SK-N-SH (cell line): ENCODE results near the gene OR12D3. TPM values are rescaled to one million over a fixed set of nuclear protein-coding genes. Genes with fewer than 3 reads are reported as not detected.

Source experiments
- CTCF ChIA-PET: fragments of 300-600, 350-600 bp; formaldehyde crosslinking; extraction: SDS; loops from one replicate; lab custom pipeline; 2021; lab: Yijun Ruan, JAX
- POLR2A ChIA-PET: fragments of 350-600 bp; sonication (Branson Sonifier 250); formaldehyde crosslinking; extraction: SDS; loops from one replicate; lab custom pipeline; 2020; ENCODE audit warnings: antibody characterized with exemption, inconsistent platforms; lab: Yijun Ruan, JAX
- DNase-seq: peaks from one replicate; pipeline ENCODE4 v3.0.0; 2012
- H2AFZ ChIP-seq: fragments of 200-600 bp; sonication (generic); 2 replicates; pipeline ENCODE4 v1.8.1; 2016; ENCODE audit warnings: antibody characterized with exemption, mild to moderate bottlenecking, low read depth
- H3F3A ChIP-seq: fragments of 200-600 bp; sonication (generic); replicated peaks from 2 replicates; pipeline ENCODE3; 2016; ENCODE audit warnings: antibody characterized with exemption, mild to moderate bottlenecking; ENCODE audit not compliant: insufficient read depth
- H3K27ac ChIP-seq, 2 experiments: fragments of 200-500 bp in 1 of 2; fragments of 200-600 bp in 1 of 2; sonication (Bioruptor generic) in 1 of 2; sonication (generic), shearing (Covaris generic) in 1 of 2; 2 replicates each; pipeline versions ENCODE4 v1.5.1 to v1.6.1; 2014 to 2016; ENCODE audit warnings: low read depth in 2 of 2, inconsistent platforms in 1 of 2, low read length in 1 of 2, mild to moderate bottlenecking in 1 of 2, mixed read lengths in 1 of 2
- H3K27me3 ChIP-seq: fragments of 200-600 bp; sonication (generic), shearing (Covaris generic); 2 replicates; pipeline ENCODE4 v1.6.1; 2016; ENCODE audit warnings: mixed run types; ENCODE audit not compliant: insufficient read depth
- H3K36me3 ChIP-seq, 2 experiments: fragments of 200-500 bp in 1 of 2; fragments of 200-600 bp in 1 of 2; sonication (Bioruptor generic) in 1 of 2; sonication (generic) in 1 of 2; replicated peaks in 1 of 2; 2 replicates each; pipeline versions ENCODE3 to v1.5.1; 2014 to 2016; ENCODE audit warnings: low read length in 1 of 2, mild to moderate bottlenecking in 1 of 2; ENCODE audit not compliant: insufficient read depth in 2 of 2, control insufficient read depth in 1 of 2
- H3K4me1 ChIP-seq, 2 experiments: fragments of 200-500 bp in 1 of 2; fragments of 200-600 bp in 1 of 2; sonication (Bioruptor generic) in 1 of 2; sonication (generic), shearing (Covaris generic) in 1 of 2; 2 replicates each; pipeline versions ENCODE4 v1.5.1 to v1.6.1; 2014 to 2016; ENCODE audit warnings: low read depth in 1 of 2, low read length in 1 of 2, mixed run types in 1 of 2; ENCODE audit not compliant: insufficient read depth in 2 of 2, control insufficient read depth in 1 of 2
- H3K4me2 ChIP-seq: fragments of 200-600 bp; sonication (generic), shearing (Covaris generic); 2 replicates; pipeline ENCODE4 v1.6.1; 2017; ENCODE audit warnings: mixed run types
- H3K4me3 ChIP-seq, 2 experiments: fragments of 200-500 bp in 1 of 2; fragments of 200-600 bp in 1 of 2; sonication (Bioruptor generic) in 1 of 2; sonication (generic), shearing (Covaris generic) in 1 of 2; 2 replicates each; pipeline versions ENCODE4 v1.5.1 to v1.8.1; 2014 to 2016; ENCODE audit warnings: low read depth in 2 of 2, inconsistent platforms in 1 of 2, low read length in 1 of 2, mild to moderate bottlenecking in 1 of 2, mixed read lengths in 1 of 2, moderate library complexity in 1 of 2
- H3K79me2 ChIP-seq: fragments of 200-600 bp; sonication (generic); 2 replicates; pipeline ENCODE4 v1.8.1; 2017; ENCODE audit warnings: mild to moderate bottlenecking; ENCODE audit not compliant: insufficient read depth
- H3K9ac ChIP-seq: fragments of 200-600 bp; sonication (generic); 2 replicates; pipeline ENCODE4 v1.6.1; 2017; ENCODE audit warnings: mixed run types
- H3K9me2 ChIP-seq: fragments of 200-600 bp; sonication (generic); 2 replicates; pipeline ENCODE4 v1.6.1; 2017; ENCODE audit warnings: mixed run types
- H3K9me3 ChIP-seq: fragments of 200-600 bp; sonication (generic); 2 replicates; pipeline ENCODE4 v1.6.1; 2017; ENCODE audit warnings: mixed run types, mild to moderate bottlenecking, moderate library complexity
- H4K20me1 ChIP-seq: fragments of 200-600 bp; sonication (generic); 2 replicates; pipeline ENCODE4 v1.6.1; 2017; ENCODE audit warnings: mild to moderate bottlenecking, mixed run types; ENCODE audit not compliant: insufficient read depth
- ELF1 ChIP-seq: IDR thresholded peaks from 2 replicates; pipeline ENCODE4 v1.4.0; 2012
- EP300 ChIP-seq, 2 experiments: IDR thresholded peaks; 2 replicates each; pipeline versions ENCODE4 v1.4.0 to v1.6.1; 2012; ENCODE audit warnings: borderline replicate concordance in 1 of 2, low read depth in 1 of 2, low read length in 1 of 2
- EZH2phosphoT487 ChIP-seq: fragments of 200-600 bp; sonication (generic); IDR thresholded peaks from 2 replicates; pipeline ENCODE4 v1.6.1; 2017; ENCODE audit warnings: low read depth, mixed run types, mild to moderate bottlenecking, antibody characterized with exemption, moderate library complexity, borderline replicate concordance
- FOXJ3 ChIP-seq: sonication (generic); formaldehyde crosslinking; IDR thresholded peaks from 2 replicates; pipeline ENCODE4 v1.5.1; 2020; ENCODE audit warnings: mild to moderate bottlenecking, missing genetic modification reagents
- FOXM1 ChIP-seq: IDR thresholded peaks from 2 replicates; pipeline ENCODE4 v1.4.0; 2012; ENCODE audit warnings: low read depth, mild to moderate bottlenecking
- GABPA ChIP-seq: IDR thresholded peaks from 2 replicates; pipeline ENCODE4 v1.4.0; 2012; ENCODE audit warnings: low read depth, mild to moderate bottlenecking
- GATA2 ChIP-seq: sonication (generic); formaldehyde crosslinking; IDR thresholded peaks from 2 replicates; pipeline ENCODE4 v1.5.0; 2020; ENCODE audit warnings: mild to moderate bottlenecking, missing genetic modification reagents
- JUND ChIP-seq: IDR thresholded peaks from 2 replicates; pipeline ENCODE4 v1.4.0; 2012
- MEF2A ChIP-seq: IDR thresholded peaks from 2 replicates; pipeline ENCODE4 v1.4.0; 2012; ENCODE audit warnings: low read depth, borderline replicate concordance
- NFIC ChIP-seq: IDR thresholded peaks from 2 replicates; pipeline ENCODE4 v1.4.0; 2012; ENCODE audit warnings: borderline replicate concordance
- PBX3 ChIP-seq: IDR thresholded peaks from 2 replicates; pipeline ENCODE4; 2012
- RCOR1 ChIP-seq: fragments of 150-350 bp; IDR thresholded peaks from 2 replicates; pipeline ENCODE4 v1.6.1; 2017; ENCODE audit warnings: antibody characterized with exemption, low read length
- RFX5 ChIP-seq: IDR thresholded peaks from 2 replicates; pipeline ENCODE4 v1.6.1; 2012; ENCODE audit warnings: mild to moderate bottlenecking, improper control_type of control experiment, low read length
- RXRA ChIP-seq: IDR thresholded peaks from 2 replicates; pipeline ENCODE4 v1.4.0; 2012; ENCODE audit warnings: low read depth, mild to moderate bottlenecking, borderline replicate concordance
- SIN3A ChIP-seq: IDR thresholded peaks from 2 replicates; pipeline ENCODE4 v1.6.1; 2012; ENCODE audit warnings: low read depth, mild to moderate bottlenecking, low read length, moderate library complexity, borderline replicate concordance
- USF1 ChIP-seq: IDR thresholded peaks from 2 replicates; pipeline ENCODE4 v1.4.0; 2012; ENCODE audit warnings: low read depth, borderline replicate concordance
- WGBS: methylation state at CpG from one replicate; pipeline ENCODE4 v1.1.6; 2017; ENCODE audit warnings: low lambda C conversion rate; 5-methylcytosine and 5-hydroxymethylcytosine counted together
- polyA plus RNA-seq, 3 experiments: library from polyadenylated mRNA; depleted of rRNA; stranded (reverse); fragments of >200 nt; gene quantifications; 2 replicates each; pipeline ENCODE4 v1.2.3, GENCODE V29; 2012
- TF ChIP-seq, protein P1 (sequence below): IDR thresholded peaks from 2 replicates; pipeline ENCODE4 v1.4.0; 2012; ENCODE audit warnings: low read depth, borderline replicate concordance
- TF ChIP-seq, protein P2 (sequence below): IDR thresholded peaks from 2 replicates; pipeline ENCODE4 v1.4.0; 2012; ENCODE audit warnings: low read depth
- TF ChIP-seq, protein P3 (sequence below): fragments of 200-600 bp; sonication (generic); IDR thresholded peaks from 2 replicates; pipeline ENCODE4 v1.6.1; 2017; ENCODE audit warnings: antibody characterized with exemption, mild to moderate bottlenecking, moderate library complexity

OR12D3 gene
- polyA plus RNA-seq, 1 of the 3 experiments (the other 2 are of a cell fraction): not detected

GRCh38 chr6:29424168-29424567 is 49.1 kb upstream of the OR12D3 start:
- ChIA-PET POLR2A (no interaction called here), CTCF (no interaction called here)

DNA sequence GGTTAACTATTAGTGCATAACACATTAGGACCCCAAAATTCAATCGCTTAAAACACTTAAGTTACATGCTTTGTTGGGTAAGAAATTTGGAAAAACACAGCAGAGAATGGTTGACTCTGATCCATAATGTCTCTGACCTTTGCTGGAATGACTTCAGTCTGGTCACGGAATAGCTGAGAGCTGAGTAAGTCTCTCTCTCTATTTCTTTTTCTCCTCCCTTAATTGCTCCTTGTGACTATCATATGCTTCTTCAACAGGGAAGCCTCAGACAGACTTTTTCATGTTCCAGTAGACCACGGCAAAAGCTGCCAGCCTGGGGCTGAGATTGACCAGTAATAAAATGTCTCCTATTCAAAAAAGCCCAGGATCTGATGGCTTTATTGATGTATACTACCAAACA is 44.4 kb upstream of the OR12D3 start:
- Histone ChIP-seq H3K9me3 (no peaks in the 10 kb centered on the region), H4K20me1 (no peaks in the 10 kb centered on the region), H3K79me2 (no peaks in the 10 kb centered on the region), H3K27ac (no peak overlapping the region), H3K4me1 (no peaks in the 10 kb centered on the region), H2AFZ (no peak overlapping the region), H3F3A (no peaks in the 10 kb centered on the region), H3K9me2 (no peaks in the 10 kb centered on the region), H3K4me2 (no peak overlapping the region), H3K36me3 (no peaks in the 10 kb centered on the region), H3K27me3 (peaks cover 6% of the 10 kb centered on the region), H3K9ac (no peak overlapping the region), H3K4me3 (no peak overlapping the region)
- no peak for DNase-seq
- ChIA-PET CTCF (no interaction called here), POLR2A (no interaction called here)
- 3% methylated on average over 3 of the region's 3 CpGs for WGBS
- TF ChIP-seq FOXJ3 (CRISPR knock-in tag) (no peak), ELF1 (no peak), NFIC (no peak), EP300 (IDR thresholded peaks at IDR 0.05; ENCODE audit: borderline replicate concordance in 1 of 2, low read depth in 1 of 2, low read length in 1 of 2) (no peak), PBX3 (no peak), MEF2A (no peak), GATA2 (CRISPR knock-in tag) (no peak), USF1 (no peak), JUND (no peak), GABPA (no peak), RCOR1 (no peak), EZH2phosphoT487 (no peak), SIN3A (no peak), RFX5 (no peak), FOXM1 (no peak)
- TF ChIP-seq, protein P1, sequence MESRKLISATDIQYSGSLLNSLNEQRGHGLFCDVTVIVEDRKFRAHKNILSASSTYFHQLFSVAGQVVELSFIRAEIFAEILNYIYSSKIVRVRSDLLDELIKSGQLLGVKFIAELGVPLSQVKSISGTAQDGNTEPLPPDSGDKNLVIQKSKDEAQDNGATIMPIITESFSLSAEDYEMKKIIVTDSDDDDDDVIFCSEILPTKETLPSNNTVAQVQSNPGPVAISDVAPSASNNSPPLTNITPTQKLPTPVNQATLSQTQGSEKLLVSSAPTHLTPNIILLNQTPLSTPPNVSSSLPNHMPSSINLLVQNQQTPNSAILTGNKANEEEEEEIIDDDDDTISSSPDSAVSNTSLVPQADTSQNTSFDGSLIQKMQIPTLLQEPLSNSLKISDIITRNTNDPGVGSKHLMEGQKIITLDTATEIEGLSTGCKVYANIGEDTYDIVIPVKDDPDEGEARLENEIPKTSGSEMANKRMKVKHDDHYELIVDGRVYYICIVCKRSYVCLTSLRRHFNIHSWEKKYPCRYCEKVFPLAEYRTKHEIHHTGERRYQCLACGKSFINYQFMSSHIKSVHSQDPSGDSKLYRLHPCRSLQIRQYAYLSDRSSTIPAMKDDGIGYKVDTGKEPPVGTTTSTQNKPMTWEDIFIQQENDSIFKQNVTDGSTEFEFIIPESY: no peak
- TF ChIP-seq, protein P2, sequence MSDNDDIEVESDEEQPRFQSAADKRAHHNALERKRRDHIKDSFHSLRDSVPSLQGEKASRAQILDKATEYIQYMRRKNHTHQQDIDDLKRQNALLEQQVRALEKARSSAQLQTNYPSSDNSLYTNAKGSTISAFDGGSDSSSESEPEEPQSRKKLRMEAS: no peak
- TF ChIP-seq, protein P3, sequence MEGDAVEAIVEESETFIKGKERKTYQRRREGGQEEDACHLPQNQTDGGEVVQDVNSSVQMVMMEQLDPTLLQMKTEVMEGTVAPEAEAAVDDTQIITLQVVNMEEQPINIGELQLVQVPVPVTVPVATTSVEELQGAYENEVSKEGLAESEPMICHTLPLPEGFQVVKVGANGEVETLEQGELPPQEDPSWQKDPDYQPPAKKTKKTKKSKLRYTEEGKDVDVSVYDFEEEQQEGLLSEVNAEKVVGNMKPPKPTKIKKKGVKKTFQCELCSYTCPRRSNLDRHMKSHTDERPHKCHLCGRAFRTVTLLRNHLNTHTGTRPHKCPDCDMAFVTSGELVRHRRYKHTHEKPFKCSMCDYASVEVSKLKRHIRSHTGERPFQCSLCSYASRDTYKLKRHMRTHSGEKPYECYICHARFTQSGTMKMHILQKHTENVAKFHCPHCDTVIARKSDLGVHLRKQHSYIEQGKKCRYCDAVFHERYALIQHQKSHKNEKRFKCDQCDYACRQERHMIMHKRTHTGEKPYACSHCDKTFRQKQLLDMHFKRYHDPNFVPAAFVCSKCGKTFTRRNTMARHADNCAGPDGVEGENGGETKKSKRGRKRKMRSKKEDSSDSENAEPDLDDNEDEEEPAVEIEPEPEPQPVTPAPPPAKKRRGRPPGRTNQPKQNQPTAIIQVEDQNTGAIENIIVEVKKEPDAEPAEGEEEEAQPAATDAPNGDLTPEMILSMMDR: no peak

More at GRCh38 chr6:29424168-29424567, 49.1 kb upstream of the OR12D3 start:
- H3K4me1 ChIP-seq: no peaks in the 10 kb centered on the region
- H4K20me1 ChIP-seq: no peaks in the 10 kb centered on the region
- H2AFZ ChIP-seq: no peak overlapping the region
- no peaks in the 10 kb centered on the region for H3K79me2 ChIP-seq
- no peaks in the 10 kb centered on the region for H3K36me3 ChIP-seq
- H3K4me2 ChIP-seq: no peak overlapping the region
- no peak overlapping the region for H3K27ac ChIP-seq
- no peak overlapping the region for H3K9ac ChIP-seq
- no peak overlapping the region for H3K4me3 ChIP-seq
- H3K27me3 ChIP-seq: peaks cover 28% of the 10 kb centered on the region
- H3K9me3 ChIP-seq: no peaks in the 10 kb centered on the region
- 7% methylated on average over 2 of the region's 2 CpGs for WGBS
- H3F3A ChIP-seq: no peaks in the 10 kb centered on the region
- no peaks in the 10 kb centered on the region for H3K9me2 ChIP-seq
- no peak for DNase-seq
- TF ChIP-seq MEF2A (no peak), FOXM1 (no peak), PBX3 (no peak), RXRA (no peak)
